HepG2 (cell line): ENCODE data around the gene XPO5. TPM values are rescaled to one million over a fixed set of nuclear protein-coding genes. Genes with fewer than 3 reads are reported as not detected.

Experiments used
- CC2D1A ChIP-seq: sonication (generic); formaldehyde crosslinking; IDR thresholded peaks from 2 replicates; pipeline ENCODE4 v1.8.1; 2023; ENCODE audit warnings: mild to moderate bottlenecking, missing genetic modification reagents
- DRAP1 ChIP-seq: IDR thresholded peaks from 2 replicates; pipeline ENCODE4 v1.6.1; 2016; ENCODE audit warnings: missing genetic modification reagents, missing compliant biosample characterization
- EED ChIP-seq: sonication (generic); formaldehyde crosslinking; IDR thresholded peaks from 2 replicates; pipeline ENCODE4 v1.5.0; 2020; ENCODE audit warnings: mild to moderate bottlenecking, missing genetic modification reagents
- GRHL1 ChIP-seq: sonication (generic); formaldehyde crosslinking; conservative IDR thresholded peaks from 2 replicates; pipeline ENCODE4 v1.8.0; 2022; ENCODE audit warnings: missing genetic modification reagents
- HNF1A ChIP-seq, 2 experiments: sonication (generic) in 1 of 2; formaldehyde crosslinking in 1 of 2; IDR thresholded peaks; 2 replicates each; pipeline versions ENCODE4 v1.4.0 to v1.6.1; 2016 to 2020; ENCODE audit warnings: borderline replicate concordance in 1 of 2, low read depth in 1 of 2, mild to moderate bottlenecking in 1 of 2, missing genetic modification reagents in 1 of 2
- MXI1 ChIP-seq: IDR thresholded peaks from 3 replicates; pipeline ENCODE4 v1.6.1; 2012; ENCODE audit warnings: low read depth, low read length, inconsistent platforms, borderline replicate concordance
- NR0B2 ChIP-seq: sonication (generic); formaldehyde crosslinking; IDR thresholded peaks from 2 replicates; pipeline ENCODE4 v1.4.0; 2020; ENCODE audit warnings: mild to moderate bottlenecking, missing genetic modification reagents
- RAD21 ChIP-seq: fragments of 450-650 bp; formaldehyde crosslinking; IDR thresholded peaks from 2 replicates; pipeline ENCODE4 v1.5.0; 2020; ENCODE audit warnings: mild to moderate bottlenecking
- RFXAP ChIP-seq: sonication (generic); formaldehyde crosslinking; IDR thresholded peaks from 2 replicates; pipeline ENCODE4 v1.4.0; 2020; ENCODE audit warnings: missing genetic modification reagents, borderline replicate concordance
- SIN3A ChIP-seq: IDR thresholded peaks from 2 replicates; pipeline ENCODE4 v1.6.1; 2011; ENCODE audit warnings: low read depth, mild to moderate bottlenecking, control low read depth, low read length, borderline replicate concordance
- SRY ChIP-seq: sonication (generic); formaldehyde crosslinking; IDR thresholded peaks from 2 replicates; pipeline ENCODE4 v1.8.0; 2022; ENCODE audit warnings: mild to moderate bottlenecking, missing genetic modification reagents
- ZFP1 ChIP-seq: IDR thresholded peaks from 2 replicates; pipeline ENCODE4 v1.6.1; 2016
- ZNF20 ChIP-seq: sonication (generic); formaldehyde crosslinking; IDR thresholded peaks from 2 replicates; pipeline ENCODE4 v1.4.0; 2020; ENCODE audit warnings: mild to moderate bottlenecking, moderate library complexity, missing genetic modification reagents
- ZNF276 ChIP-seq: sonication (generic); formaldehyde crosslinking; IDR thresholded peaks from 2 replicates; pipeline ENCODE4 v1.4.0; 2020; ENCODE audit warnings: mild to moderate bottlenecking, low read depth, missing genetic modification reagents
- ZNF33A ChIP-seq: sonication (generic); formaldehyde crosslinking; IDR thresholded peaks from 2 replicates; pipeline ENCODE4 v1.5.1; 2020; ENCODE audit warnings: missing genetic modification reagents, mild to moderate bottlenecking, moderate library complexity, borderline replicate concordance
- ZNF33B ChIP-seq: sonication (generic); formaldehyde crosslinking; IDR thresholded peaks from 2 replicates; pipeline ENCODE4 v1.5.1; 2020; ENCODE audit warnings: mild to moderate bottlenecking, missing genetic modification reagents
- ZNF891 ChIP-seq: sonication (generic); formaldehyde crosslinking; IDR thresholded peaks from 2 replicates; pipeline ENCODE4 v1.5.0; 2020; ENCODE audit warnings: mild to moderate bottlenecking, missing genetic modification reagents
- polyA plus RNA-seq, 8 experiments: library from polyadenylated mRNA; depleted of rRNA in 3 of 8; stranded (reverse) in 7 of 8; unstranded in 1 of 8; fragments of >200 nt; fragmentation: Illumina TruSeq in 4 of 8; extraction: Trizol in 4 of 8; gene quantifications; 2 replicates each; pipeline versions ENCODE4 v1.2.1 to v1.2.3, GENCODE V29; 2011 to 2016; ENCODE audit warnings: low read depth in 4 of 8, missing spikeins in 1 of 8, mixed read lengths in 1 of 8; ENCODE audit not compliant: insufficient read depth in 1 of 8
- total RNA-seq, 5 experiments: library from RNA; depleted of rRNA; stranded (reverse); fragments of >200 nt; fragmentation: Illumina TruSeq; extraction: Trizol; gene quantifications; 2 replicates each; pipeline ENCODE4 v1.2.3, GENCODE V29; 2016; ENCODE audit warnings: low read depth in 1 of 5

Gene XPO5
- total and polyA plus RNA-seq, 2 of the 13 experiments (the other 11 are each of a cell fraction or from before 2014, with no cell fraction given) = 52.2 to 68.0 TPM

GRCh38 chr6:43509984-43510826 is 65.6 kb downstream of the XPO5 start, which contains the start of gene LRRC73 (continued):
- TF ChIP-seq HNF1A (IDR thresholded peaks at IDR 0.05; ENCODE audit: low read depth) = no peak
- TF ChIP-seq HNF1A (CRISPR knock-in tag; IDR thresholded peaks at IDR 0.05; ENCODE audit: borderline replicate concordance) = no peak; the same call in 1 of the 2 replicates
- peak; percentile 77; the same call in 1 of the 2 replicates for TF ChIP-seq ZNF891 (CRISPR knock-in tag)
- peak; percentile 99 for TF ChIP-seq RFXAP (CRISPR knock-in tag)
- TF ChIP-seq ZNF20 (CRISPR knock-in tag) = no peak
- 0 out of 2 replicates have a peak, but pooled peaks have one; percentile 66 for TF ChIP-seq ZNF33B (CRISPR knock-in tag)
- TF ChIP-seq SIN3A = peak; percentile 87
- no peak for TF ChIP-seq ZNF276 (CRISPR knock-in tag)
- no peak for TF ChIP-seq CC2D1A (CRISPR knock-in tag)
- peak; percentile 65; the same call in 1 of the 2 replicates for TF ChIP-seq SRY (CRISPR knock-in tag)
- TF ChIP-seq DRAP1 (CRISPR knock-in tag) = no peak
- TF ChIP-seq NR0B2 (CRISPR knock-in tag) = no peak; the same call in 1 of the 2 replicates
- peak; percentile 82; the same call in 1 of the 2 replicates for TF ChIP-seq EED
- TF ChIP-seq GRHL1 (CRISPR knock-in tag) = no peak
- peak; percentile 52; the same call in 1 of the 2 replicates for TF ChIP-seq RAD21 (CRISPR knock-in tag)
- no peak for TF ChIP-seq ZNF33A (CRISPR knock-in tag)
- TF ChIP-seq MXI1 = peak; percentile 98; the same call in 2 of the 3 replicates
- no peak for TF ChIP-seq ZFP1
